ENCODE measurements around the gene FRMPD4. TPM values are rescaled to one million over a fixed set of nuclear protein-coding genes. Genes with fewer than 3 reads are reported as not detected.
A peak's percentile ranks its signal among the peaks of the same experiment; 100 is the strongest.

FRMPD4 gene
- total RNA-seq (2021), result 0.18 and 0.24 TPM in 2 replicates
- long read RNA-seq, partial matches to known transcripts, result 1 of 5 reads
- long read RNA-seq, other reads (novel, unspliced or antisense), result 4 of 5 reads

DNA sequence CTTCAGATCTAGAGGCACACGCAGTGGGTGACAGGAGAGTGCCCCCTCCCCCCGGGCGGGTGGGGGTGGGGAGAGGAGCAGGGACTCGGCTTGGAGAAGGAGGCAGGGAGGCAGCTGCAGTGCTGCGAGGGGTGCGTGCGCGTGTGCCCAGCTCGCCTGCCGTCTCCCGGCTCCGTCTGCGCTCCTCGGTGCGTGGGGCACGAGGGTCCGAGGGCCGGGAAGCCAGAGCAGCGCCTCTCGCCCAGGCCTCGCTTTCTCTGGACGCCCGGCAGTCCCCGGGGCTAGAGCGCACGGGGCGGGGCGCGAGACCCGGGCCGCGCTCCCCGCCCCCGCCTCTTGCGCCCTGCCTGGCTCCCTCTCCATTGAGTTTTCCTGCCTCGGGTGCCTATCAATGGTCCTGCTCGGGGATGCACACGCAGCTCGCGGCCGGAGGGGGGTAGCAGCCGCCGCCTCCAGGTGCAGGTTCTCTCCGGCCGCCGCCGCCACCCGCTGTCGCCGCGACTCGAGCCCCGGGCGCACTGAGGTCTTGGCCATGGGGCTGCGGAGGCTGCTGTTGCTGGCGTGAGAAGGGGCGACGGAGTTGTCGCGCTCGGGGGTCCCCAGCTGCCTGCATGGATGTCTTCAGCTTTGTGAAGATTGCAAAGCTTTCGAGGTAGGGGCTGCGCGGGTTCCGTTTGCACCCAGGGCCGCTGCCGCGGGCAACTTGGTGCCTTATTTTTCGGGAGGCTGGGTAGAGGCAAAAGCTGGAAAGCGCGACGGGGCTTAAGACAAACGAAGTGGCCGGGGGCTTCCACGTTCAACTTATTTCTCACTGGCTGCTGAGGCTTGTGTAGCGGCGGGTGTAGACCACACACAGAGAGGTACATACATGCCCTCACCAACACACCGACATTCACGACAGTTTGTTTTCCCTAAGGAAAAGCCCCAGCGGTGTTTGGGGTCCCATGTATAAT, at the start of gene FRMPD4:
Gene FRMPD4, plus strand, starts transcription at position 113 of the 953 bp plus-strand sequence. Its CDS starts 499 bp downstream, at position 612.
- H3K79me1 ChIP-seq (ENCODE audit: insufficient read depth, low read depth, low read length, poor library complexity, severe bottlenecking), result no peaks in the 10 kb centered on the region

More for the DNA sequence above, at the start of gene FRMPD4:
- H3K9ac ChIP-seq (ENCODE audit: extremely low read depth, insufficient read length, low read length), result peak within 1 kb of the TSS; percentile 38
- H2BK20ac ChIP-seq (ENCODE audit: low read depth, low read length, poor library complexity, severe bottlenecking), result no peak within 1 kb of the TSS
- no peak within 1 kb of the TSS for H3K4ac ChIP-seq (ENCODE audit: low read depth, low read length)
- H4K91ac ChIP-seq (ENCODE audit: insufficient read length, low read depth, low read length), result no peak within 1 kb of the TSS
- no peaks in the 10 kb centered on the region for H4K20me1 ChIP-seq (ENCODE audit: control insufficient read depth, insufficient read depth, insufficient read length)
- no CpG with 5 or more reads among the region's 80 CpGs for WGBS (ENCODE audit: extremely low coverage, insufficient read length, low lambda C conversion rate)
- H3K9me3 ChIP-seq (ENCODE audit: control insufficient read depth, low read depth, low read length), result no peaks in the 10 kb centered on the region
- H3K27ac Mint-ChIP-seq, result no peak within 1 kb of the TSS
- H3K14ac ChIP-seq (ENCODE audit: insufficient read depth, low read length), result no peak within 1 kb of the TSS
- no peak within 1 kb of the TSS for H2AK5ac ChIP-seq (ENCODE audit: insufficient read length, low read length)
- peak within 1 kb of the TSS; percentile 76 to 89 for H3K4me3 Mint-ChIP-seq
- H3K27me3 ChIP-seq (ENCODE audit: insufficient read depth, low read length), result peaks cover 4% of the 10 kb centered on the region; the same call in 1 of the 2 replicates
- no peaks in the 10 kb centered on the region for H3K79me2 ChIP-seq (ENCODE audit: insufficient read depth, low read length)
- no peak within 1 kb of the TSS for H3K27ac ChIP-seq (ENCODE audit: insufficient read length, low read depth, low read length)
- H2AFZ ChIP-seq (ENCODE audit: low read length), result no peak within 1 kb of the TSS
- H2BK120ac ChIP-seq (ENCODE audit: low read depth, low read length, poor library complexity, severe bottlenecking), result no peak within 1 kb of the TSS
- H3K23ac ChIP-seq (ENCODE audit: insufficient read length, low read depth, low read length), result no peak within 1 kb of the TSS
- peaks cover 5% of the 10 kb centered on the region for H3K23me2 ChIP-seq (ENCODE audit: insufficient read length, low read depth, low read length, poor library complexity, severe bottlenecking)
- H2BK15ac ChIP-seq (ENCODE audit: low read depth, low read length), result no peak within 1 kb of the TSS
- H3K4me1 ChIP-seq (ENCODE audit: insufficient read depth, low read length), result no peaks in the 10 kb centered on the region
- DNase-seq, result peak; percentile 67
- no peaks in the 10 kb centered on the region; a peak in 3 of 7 replicates for H3K36me3 Mint-ChIP-seq (ENCODE audit: insufficient read depth in 1 of 3, low read depth in 3 of 3)
- H3K56ac ChIP-seq (ENCODE audit: insufficient read length, low read depth, low read length), result no peak within 1 kb of the TSS
- no peak within 1 kb of the TSS for H2BK12ac ChIP-seq (ENCODE audit: insufficient read length, low read depth, low read length)
- no peak within 1 kb of the TSS for H4K8ac ChIP-seq (replicated peaks; ENCODE audit: insufficient read length, low read depth, low read length)
- no peak within 1 kb of the TSS for H4K5ac ChIP-seq (ENCODE audit: insufficient read length, low read depth, low read length)
- peaks cover 5 to 8% of the 10 kb centered on the region in 2 experiments for H3K4me1 Mint-ChIP-seq
- peaks cover 57% of the 10 kb centered on the region for H3K27me3 Mint-ChIP-seq (ENCODE audit: low read depth)
- H3T11ph ChIP-seq (ENCODE audit: low read length), result no peak within 1 kb of the TSS
- H3K9me3 Mint-ChIP-seq, result peaks cover 50 to 57% of the 10 kb centered on the region in 2 experiments
- H3K4me2 ChIP-seq (ENCODE audit: insufficient read depth, insufficient read length, low read length), result peak within 1 kb of the TSS; percentile 59
- no peak within 1 kb of the TSS for H3K18ac ChIP-seq (ENCODE audit: insufficient read length, low read depth, low read length)
- no peak within 1 kb of the TSS for H2BK5ac ChIP-seq (ENCODE audit: insufficient read length, low read length)
- TF ChIP-seq, protein P1, sequence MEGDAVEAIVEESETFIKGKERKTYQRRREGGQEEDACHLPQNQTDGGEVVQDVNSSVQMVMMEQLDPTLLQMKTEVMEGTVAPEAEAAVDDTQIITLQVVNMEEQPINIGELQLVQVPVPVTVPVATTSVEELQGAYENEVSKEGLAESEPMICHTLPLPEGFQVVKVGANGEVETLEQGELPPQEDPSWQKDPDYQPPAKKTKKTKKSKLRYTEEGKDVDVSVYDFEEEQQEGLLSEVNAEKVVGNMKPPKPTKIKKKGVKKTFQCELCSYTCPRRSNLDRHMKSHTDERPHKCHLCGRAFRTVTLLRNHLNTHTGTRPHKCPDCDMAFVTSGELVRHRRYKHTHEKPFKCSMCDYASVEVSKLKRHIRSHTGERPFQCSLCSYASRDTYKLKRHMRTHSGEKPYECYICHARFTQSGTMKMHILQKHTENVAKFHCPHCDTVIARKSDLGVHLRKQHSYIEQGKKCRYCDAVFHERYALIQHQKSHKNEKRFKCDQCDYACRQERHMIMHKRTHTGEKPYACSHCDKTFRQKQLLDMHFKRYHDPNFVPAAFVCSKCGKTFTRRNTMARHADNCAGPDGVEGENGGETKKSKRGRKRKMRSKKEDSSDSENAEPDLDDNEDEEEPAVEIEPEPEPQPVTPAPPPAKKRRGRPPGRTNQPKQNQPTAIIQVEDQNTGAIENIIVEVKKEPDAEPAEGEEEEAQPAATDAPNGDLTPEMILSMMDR (conservative IDR thresholded peaks at IDR 0.05), result peak; percentile 55; the same call in 2 of the 3 replicates

Data from H9 (cell line).